ENCODE results near the gene ABLIM2. TPM values are rescaled to one million over a fixed set of nuclear protein-coding genes. Genes with fewer than 3 reads are reported as not detected.

Gene ABLIM2
- polyA plus RNA-seq, 3 donors, result 0.21 TPM; not detected in 2

- H4K20me1 ChIP-seq (ENCODE audit: insufficient read depth, low read length), result no peaks in the 10 kb centered on the region
- H3K9ac ChIP-seq (ENCODE audit: insufficient read depth, low read length, poor library complexity, severe bottlenecking), result no peak overlapping the region
- no peak overlapping the region for H2AFZ ChIP-seq (ENCODE audit: insufficient read depth, low read depth, low read length, poor library complexity, severe bottlenecking)
- TF ChIP-seq, protein P1, sequence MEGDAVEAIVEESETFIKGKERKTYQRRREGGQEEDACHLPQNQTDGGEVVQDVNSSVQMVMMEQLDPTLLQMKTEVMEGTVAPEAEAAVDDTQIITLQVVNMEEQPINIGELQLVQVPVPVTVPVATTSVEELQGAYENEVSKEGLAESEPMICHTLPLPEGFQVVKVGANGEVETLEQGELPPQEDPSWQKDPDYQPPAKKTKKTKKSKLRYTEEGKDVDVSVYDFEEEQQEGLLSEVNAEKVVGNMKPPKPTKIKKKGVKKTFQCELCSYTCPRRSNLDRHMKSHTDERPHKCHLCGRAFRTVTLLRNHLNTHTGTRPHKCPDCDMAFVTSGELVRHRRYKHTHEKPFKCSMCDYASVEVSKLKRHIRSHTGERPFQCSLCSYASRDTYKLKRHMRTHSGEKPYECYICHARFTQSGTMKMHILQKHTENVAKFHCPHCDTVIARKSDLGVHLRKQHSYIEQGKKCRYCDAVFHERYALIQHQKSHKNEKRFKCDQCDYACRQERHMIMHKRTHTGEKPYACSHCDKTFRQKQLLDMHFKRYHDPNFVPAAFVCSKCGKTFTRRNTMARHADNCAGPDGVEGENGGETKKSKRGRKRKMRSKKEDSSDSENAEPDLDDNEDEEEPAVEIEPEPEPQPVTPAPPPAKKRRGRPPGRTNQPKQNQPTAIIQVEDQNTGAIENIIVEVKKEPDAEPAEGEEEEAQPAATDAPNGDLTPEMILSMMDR (IDR thresholded peaks at IDR 0.05), result no peak
- H3K9me3 ChIP-seq (replicated peaks in 1 of 2; ENCODE audit: control insufficient read depth in 1 of 2, insufficient read depth in 1 of 2, low read length in 2 of 2), result no peaks in the 10 kb centered on the region
- H3K4me2 ChIP-seq (replicated peaks; ENCODE audit: extremely low read depth, low read length, poor library complexity, severe bottlenecking), result no peak overlapping the region
- Mint-ChIP-seq H3K27ac (no peak overlapping the region), H3K4me3 (no peak overlapping the region), H3K36me3 (no peaks in the 10 kb centered on the region), H3K4me1 (peaks cover 14% of the 10 kb centered on the region), H3K9me3 (peaks cover 0 to under 1% (median 0%) of the 10 kb centered on the region in 7 donors), H3K27me3 (ENCODE audit: low read depth in 3 of 3) (peaks cover 8 to 15% (median 13%) of the 10 kb centered on the region in 3 donors)
- H3K36me3 ChIP-seq (replicated peaks in 1 of 2; ENCODE audit: control insufficient read depth in 1 of 2, insufficient read depth in 2 of 2, low read length in 2 of 2), result no peaks in the 10 kb centered on the region
- no peak overlapping the region for H3K4me3 ChIP-seq (replicated peaks in 1 of 3; ENCODE audit: low read depth in 2 of 3, low read length in 3 of 3)
- 85% methylated on average over 3 of the region's 3 CpGs for WGBS (ENCODE audit: insufficient coverage)
- H3K27ac ChIP-seq (ENCODE audit: low read depth in 1 of 2, low read length in 2 of 2), result no peak overlapping the region
- intact Hi-C loops (cut with micrococcal nuclease), result loop anchor here (5.0 kb wide), 2 partner anchors 47 to 67 kb away; no protein-coding TSS in a partner anchor
- no peak for DNase-seq
- H3K27me3 ChIP-seq (ENCODE audit: control insufficient read depth in 2 of 2, insufficient read depth in 2 of 2, low read length in 2 of 2), result no peaks in the 10 kb centered on the region
- no peaks in the 10 kb centered on the region for H3K79me2 ChIP-seq (ENCODE audit: insufficient read depth, low read length)
- peaks cover 7 to 14% of the 10 kb centered on the region in 2 donors for H3K4me1 ChIP-seq (ENCODE audit: control insufficient read depth in 1 of 2, insufficient read depth in 2 of 2, low read length in 2 of 2)
Observed at GRCh38 chr4:8174970-8175369, 16.4 kb upstream of the ABLIM2 start.

GRCh38 chr4:8173492-8174242 lies 15.1 kb upstream of the ABLIM2 start:
- H4K20me1 ChIP-seq (ENCODE audit: insufficient read depth, low read length), result no peaks in the 10 kb centered on the region
- TF ChIP-seq, protein P1 (IDR thresholded peaks at IDR 0.05), result no peak
- Mint-ChIP-seq H3K4me1 (peaks cover 15% of the 10 kb centered on the region), H3K27ac (no peak overlapping the region), H3K9me3 (peaks cover under 1 to 8% (median 4%) of the 10 kb centered on the region in 7 donors), H3K36me3 (no peaks in the 10 kb centered on the region), H3K27me3 (ENCODE audit: low read depth in 3 of 3) (peaks cover 8 to 15% (median 13%) of the 10 kb centered on the region in 3 donors), H3K4me3 (no peak overlapping the region)
- intact Hi-C loops (cut with micrococcal nuclease), result loop anchor here in 1 of 2 donors (5.0 kb wide), 1 partner anchor 49 kb away; no protein-coding TSS in a partner anchor
- H3K27me3 ChIP-seq (ENCODE audit: control insufficient read depth in 2 of 2, insufficient read depth in 2 of 2, low read length in 2 of 2), result no peaks in the 10 kb centered on the region
- no peaks in the 10 kb centered on the region for H3K36me3 ChIP-seq (replicated peaks in 1 of 2; ENCODE audit: control insufficient read depth in 1 of 2, insufficient read depth in 2 of 2, low read length in 2 of 2)
- H3K4me1 ChIP-seq (ENCODE audit: control insufficient read depth in 1 of 2, insufficient read depth in 2 of 2, low read length in 2 of 2), result peaks cover 10 to 18% of the 10 kb centered on the region in 2 donors
- H3K9ac ChIP-seq (ENCODE audit: insufficient read depth, low read length, poor library complexity, severe bottlenecking), result no peak overlapping the region
- peaks cover under 1 to 4% of the 10 kb centered on the region in 2 donors for H3K9me3 ChIP-seq (replicated peaks in 1 of 2; ENCODE audit: control insufficient read depth in 1 of 2, insufficient read depth in 1 of 2, low read length in 2 of 2)
- no peak overlapping the region for H3K4me3 ChIP-seq (replicated peaks in 1 of 3; ENCODE audit: low read depth in 2 of 3, low read length in 3 of 3)
- H3K4me2 ChIP-seq (replicated peaks; ENCODE audit: extremely low read depth, low read length, poor library complexity, severe bottlenecking), result no peak overlapping the region
- no peaks in the 10 kb centered on the region for H3K79me2 ChIP-seq (ENCODE audit: insufficient read depth, low read length)
- H3K27ac ChIP-seq (ENCODE audit: low read depth in 1 of 2, low read length in 2 of 2), result no peak overlapping the region
- H2AFZ ChIP-seq (ENCODE audit: insufficient read depth, low read depth, low read length, poor library complexity, severe bottlenecking), result no peak overlapping the region
- 84% methylated on average over 5 of the region's 13 CpGs for WGBS (ENCODE audit: insufficient coverage)
- peak in 1 of 3 donors; percentile 50 for DNase-seq
